GM23338 (cell line): ENCODE results near the gene SLC45A3. TPM values are rescaled to one million over a fixed set of nuclear protein-coding genes. Genes with fewer than 3 reads are reported as not detected.

ENCODE experiments used
- ATAC-seq: fragments of 200-7000 bp; cut with Tn5 transposase; 3 replicates; pipeline ENCODE4 v1.9.1; 2020
- DNase-seq: peaks from one replicate; pipeline ENCODE4 v3.0.0-alpha.2; 2015; ENCODE audit warnings: low spot score
- H2AFZ ChIP-seq: fragments of 200-600 bp; sonication (generic); 2 replicates; pipeline ENCODE4 v1.8.0; 2016; ENCODE audit warnings: antibody characterized with exemption, mild to moderate bottlenecking, moderate library complexity
- H3F3A ChIP-seq: fragments of 200-600 bp; sonication (generic); replicated peaks from 2 replicates; pipeline ENCODE4 v1.8.0; 2017; ENCODE audit warnings: antibody characterized with exemption, mixed run types, low read depth
- H3K27ac ChIP-seq: fragments of 200-600 bp; sonication (generic); 2 replicates; pipeline ENCODE4 v1.6.1; 2016; ENCODE audit warnings: low read depth
- H3K27me3 ChIP-seq: fragments of 200-600 bp; sonication (generic); 2 replicates; pipeline ENCODE4 v1.8.0; 2016; ENCODE audit warnings: mild to moderate bottlenecking, mixed run types, moderate library complexity; ENCODE audit not compliant: insufficient read depth
- H3K36me3 ChIP-seq: fragments of 200-600 bp; sonication (generic); 2 replicates; pipeline ENCODE4 v1.8.0; 2016; ENCODE audit warnings: mild to moderate bottlenecking; ENCODE audit not compliant: insufficient read depth
- H3K4me1 ChIP-seq: fragments of 200-600 bp; sonication (generic); 2 replicates; pipeline ENCODE4 v1.8.0; 2016; ENCODE audit warnings: mild to moderate bottlenecking, moderate library complexity; ENCODE audit not compliant: insufficient read depth
- H3K4me2 ChIP-seq: fragments of 200-600 bp; sonication (generic); 2 replicates; pipeline ENCODE4 v1.7.1; 2017; ENCODE audit warnings: mixed run types
- H3K4me3 ChIP-seq: fragments of 200-600 bp; sonication (generic); 2 replicates; pipeline ENCODE4 v1.6.1; 2016; ENCODE audit warnings: mixed run types
- H3K79me2 ChIP-seq: fragments of 200-600 bp; sonication (generic); replicated peaks from 2 replicates; pipeline ENCODE4 v1.8.0; 2017; ENCODE audit warnings: mild to moderate bottlenecking; ENCODE audit not compliant: insufficient read depth
- H3K9me2 ChIP-seq: fragments of 200-600 bp; sonication (generic); 2 replicates; pipeline ENCODE4 v1.8.0; 2017; ENCODE audit not compliant: insufficient read depth
- H4K20me1 ChIP-seq: fragments of 200-600 bp; sonication (generic); replicated peaks from 2 replicates; pipeline ENCODE4 v1.8.0; 2017; ENCODE audit warnings: mild to moderate bottlenecking; ENCODE audit not compliant: insufficient read depth
- H3K27ac Mint-ChIP-seq: 2 replicates; pipeline ENCODE4 v1.8.0; 2020; ENCODE audit warnings: inconsistent platforms, mild to moderate bottlenecking, moderate library complexity, mixed read lengths
- H3K27me3 Mint-ChIP-seq: 3 replicates; pipeline ENCODE4 v1.8.0; 2022; ENCODE audit warnings: low read depth, mild to moderate bottlenecking, moderate library complexity, mixed read lengths, inconsistent platforms; ENCODE audit not compliant: insufficient read depth, poor library complexity
- H3K36me3 Mint-ChIP-seq: 3 replicates; pipeline ENCODE4 v1.8.0; 2021; ENCODE audit warnings: low read depth, mild to moderate bottlenecking, inconsistent platforms, moderate library complexity, mixed read lengths
- H3K4me1 Mint-ChIP-seq: 3 replicates; pipeline ENCODE4 v1.8.0; 2020; ENCODE audit warnings: mild to moderate bottlenecking, inconsistent platforms, mixed read lengths
- H3K4me3 Mint-ChIP-seq: 3 replicates; pipeline ENCODE4 v1.8.0; 2021; ENCODE audit warnings: moderate library complexity, mild to moderate bottlenecking, inconsistent platforms, mixed read lengths
- H3K9me3 Mint-ChIP-seq: 3 replicates; pipeline ENCODE4 v1.8.0; 2020; ENCODE audit warnings: moderate library complexity, mild to moderate bottlenecking, inconsistent platforms, mixed read lengths
- CREB1 ChIP-seq: fragments of 250-450 bp; sonication (Bioruptor Pico); IDR thresholded peaks from 2 replicates; pipeline ENCODE4 v1.5.0; 2020; ENCODE audit warnings: low read depth, mild to moderate bottlenecking, moderate library complexity
- CTCF ChIP-seq, 2 experiments: fragments of 200-600 bp in 1 of 2; sonication (generic) in 1 of 2; conservative IDR thresholded peaks; 2 replicates each; pipeline versions ENCODE4 v1.5.1 to v1.6.1; 2016 to 2017; ENCODE audit warnings: antibody characterized with exemption in 2 of 2, low read depth in 2 of 2, mild to moderate bottlenecking in 2 of 2, moderate library complexity in 1 of 2
- ETS1 ChIP-seq: IDR thresholded peaks from 2 replicates; pipeline ENCODE4 v1.6.1; 2016; ENCODE audit warnings: antibody characterized with exemption
- EZH2 ChIP-seq: fragments of 200-600 bp; sonication (generic); IDR thresholded peaks from one replicate; pipeline ENCODE4 v1.8.0; 2017; ENCODE audit warnings: antibody characterized with exemption, mild to moderate bottlenecking, low read depth; ENCODE audit not compliant: unreplicated experiment
- EZH2phosphoT487 ChIP-seq: fragments of 200-600 bp; sonication (generic); IDR thresholded peaks from one replicate; pipeline ENCODE4 v1.8.1; 2018; ENCODE audit warnings: antibody characterized with exemption; ENCODE audit not compliant: unreplicated experiment
- JUNB ChIP-seq: IDR thresholded peaks from one replicate; pipeline ENCODE4 v1.6.1; 2016; ENCODE audit warnings: antibody characterized with exemption; ENCODE audit not compliant: unreplicated experiment
- NANOG ChIP-seq: IDR thresholded peaks from 2 replicates; pipeline ENCODE4 v1.6.1; 2016; ENCODE audit warnings: antibody characterized with exemption, borderline replicate concordance
- POLR2AphosphoS5 ChIP-seq: IDR thresholded peaks from 2 replicates; pipeline ENCODE4 v1.6.1; 2016; ENCODE audit warnings: antibody characterized with exemption, low read depth
- REST ChIP-seq: IDR thresholded peaks from one replicate; pipeline ENCODE4 v1.6.1; 2018; ENCODE audit warnings: antibody characterized with exemption; ENCODE audit not compliant: unreplicated experiment
- STAT1 ChIP-seq: IDR thresholded peaks from one replicate; pipeline ENCODE4 v1.6.1; 2016; ENCODE audit warnings: antibody characterized with exemption; ENCODE audit not compliant: unreplicated experiment
- ZNF114 ChIP-seq: fragments of 250-450 bp; sonication (Bioruptor Pico); IDR thresholded peaks from 2 replicates; pipeline ENCODE4 v1.5.0; 2020; ENCODE audit warnings: mild to moderate bottlenecking, moderate library complexity
- ZNF331 ChIP-seq: fragments of 250-450 bp; sonication (Bioruptor Pico); IDR thresholded peaks from 2 replicates; pipeline ENCODE4 v1.5.0; 2020; ENCODE audit warnings: low read depth, mild to moderate bottlenecking, moderate library complexity
- ZNF462 ChIP-seq: fragments of 250-450 bp; sonication (Bioruptor Pico); IDR thresholded peaks from 2 replicates; pipeline ENCODE4 v1.5.0; 2020; ENCODE audit warnings: mild to moderate bottlenecking, moderate library complexity
- polyA plus RNA-seq: library from polyadenylated mRNA; unstranded; fragments of >200 nt; fragmentation: Nextera tagmentation; extraction: Ambion mirVana; gene quantifications from 2 replicates; pipeline ENCODE4 v1.2.1, GENCODE V29; 2016
- total RNA-seq: library from RNA; depleted of rRNA; stranded (reverse); fragments of >200 nt; shearing (Covaris generic); gene quantifications from 2 replicates; pipeline ENCODE4 v1.2.3, GENCODE V29; 2014

Gene SLC45A3
- total and polyA plus RNA-seq, 2 experiments from 2014 or later: 4.7 to 16.0 TPM

GRCh38 chr1:205701420-205701819 is 21.1 kb upstream of the SLC45A3 start:
- Histone ChIP-seq H3F3A (0 out of 2 replicates have a peak, but pooled peaks cover 15% of the 10 kb centered on the region), H3K4me3 (no peak overlapping the region), H3K27me3 (no peaks in the 10 kb centered on the region), H3K9me2 (no peaks in the 10 kb centered on the region), H4K20me1 (no peaks in the 10 kb centered on the region), H3K27ac (peak overlapping the region; percentile 79), H3K36me3 (peaks cover 6% of the 10 kb centered on the region; the same call in 1 of the 2 replicates), H2AFZ (no peak overlapping the region), H3K79me2 (no peaks in the 10 kb centered on the region), H3K4me2 (no peak overlapping the region), H3K4me1 (peaks cover 15% of the 10 kb centered on the region)
- TF ChIP-seq ZNF114 (CRISPR knock-in tag) (no peak), REST (no peak), ZNF462 (CRISPR knock-in tag) (no peak), POLR2AphosphoS5 (no peak), ZNF331 (no peak), CTCF (conservative IDR thresholded peaks at IDR 0.05; ENCODE audit: low read depth in 2 of 2) (no peak), EZH2phosphoT487 (no peak), ETS1 (no peak), JUNB (no peak), STAT1 (no peak), EZH2 (no peak), NANOG (no peak), CREB1 (CRISPR knock-in tag) (no peak)
- ATAC-seq: no peak; the same call in 2 of the 3 replicates
- no peaks in the 10 kb centered on the region for H3K9me3 Mint-ChIP-seq
- H3K27ac Mint-ChIP-seq: no peak overlapping the region
- DNase-seq: no peak
- H3K27me3 Mint-ChIP-seq: peaks cover 16% of the 10 kb centered on the region
- H3K4me1 Mint-ChIP-seq: peaks cover 25% of the 10 kb centered on the region
- no peak overlapping the region; the same call in 2 of the 3 replicates for H3K4me3 Mint-ChIP-seq
- H3K36me3 Mint-ChIP-seq: no peaks in the 10 kb centered on the region
